Measurements from ENCODE around the gene CACNA1I.

The CACNA1I gene

GRCh38 chr22:39535831-39536449 is 34.6 kb upstream of the CACNA1I start:
- DNase-seq (ENCODE audit: low read depth): no peak

- no peak for DNase-seq (ENCODE audit: low read depth)
Measured at GRCh38 chr22:39536711-39537110, 33.8 kb upstream of the CACNA1I start.

GRCh38 chr22:39537975-39538374 is 32.6 kb upstream of the CACNA1I start:
- no peak for DNase-seq (ENCODE audit: low read depth)

GRCh38 chr22:39543095-39543494 is 27.5 kb upstream of the CACNA1I start:
- DNase-seq (ENCODE audit: low read depth): no peak

GRCh38 chr22:39545386-39546365 is 24.9 kb upstream of the CACNA1I start:
- DNase-seq (ENCODE audit: low read depth): no peak

GRCh38 chr22:39546889-39547586 is 23.5 kb upstream of the CACNA1I start:
- DNase-seq (ENCODE audit: low read depth): no peak

GRCh38 chr22:39547587-39547947 is 23.0 kb upstream of the CACNA1I start:
- DNase-seq (ENCODE audit: low read depth): no peak

- no peak for DNase-seq (ENCODE audit: low read depth)
Measured at GRCh38 chr22:39553429-39553828, 17.1 kb upstream of the CACNA1I start.

- DNase-seq (ENCODE audit: low read depth): no peak
Measured at GRCh38 chr22:39554151-39554550, 16.4 kb upstream of the CACNA1I start.

- no peak for DNase-seq (ENCODE audit: low read depth)
Measured at GRCh38 chr22:39556970-39557841, 13.3 kb upstream of the CACNA1I start.

GRCh38 chr22:39558254-39558727 is 12.3 kb upstream of the CACNA1I start:
- no peak for DNase-seq (ENCODE audit: low read depth)

GRCh38 chr22:39558950-39559349 is 11.6 kb upstream of the CACNA1I start:
- DNase-seq (ENCODE audit: low read depth): no peak

GRCh38 chr22:39559456-39560105 is 11.0 kb upstream of the CACNA1I start:
- no peak for DNase-seq (ENCODE audit: low read depth)

GRCh38 chr22:39560127-39560526 is 10.4 kb upstream of the CACNA1I start:
- DNase-seq (ENCODE audit: low read depth): no peak

- DNase-seq (ENCODE audit: low read depth): no peak
Measured at GRCh38 chr22:39562839-39563489, 7.6 kb upstream of the CACNA1I start.

GRCh38 chr22:39563571-39564428 is 6.8 kb upstream of the CACNA1I start:
- no peak for DNase-seq (ENCODE audit: low read depth)

- no peak for DNase-seq (ENCODE audit: low read depth)
Measured at GRCh38 chr22:39565414-39565944, 5.1 kb upstream of the CACNA1I start.

- no peak for DNase-seq (ENCODE audit: low read depth)
Measured at GRCh38 chr22:39567135-39567946, 3.2 kb upstream of the CACNA1I start.
